ENCODE data around the gene CAPN3. TPM values are rescaled to one million over a fixed set of nuclear protein-coding genes. Genes with fewer than 3 reads are reported as not detected.

The CAPN3 gene
- total RNA-seq, 8 experiments from 2014 or later, result 0.81 to 30.3 (median 2.9) TPM

- in situ Hi-C loops (cut with MboI; ENCODE audit: low pct_unique_long_range_greater_than_20kb in 2 of 9, low sequenced_read_pairs in 9 of 9, unreplicated experiment in 9 of 9), result no loop called here
- Histone ChIP-seq H3K4me3 (no peak overlapping the region), H3K27ac (no peak overlapping the region), H3K4me1 (replicated peaks in 1 of 2) (peaks cover 6 to 12% of the 10 kb centered on the region in 2 donors)
- WGBS, 10 experiments, result 86 to 100% (median 100%) methylated on average over 1 to 3 of the region's 3 CpGs
- no peak for ATAC-seq (replicated peaks in 6 of 8)
Observed at GRCh38 chr15:42453826-42454225, 94.5 kb downstream of the CAPN3 start.

GRCh38 chr15:42456531-42456930, 97.2 kb downstream of the CAPN3 start:
- H3K4me1 ChIP-seq (replicated peaks in 1 of 2), result peaks cover 6 to 12% of the 10 kb centered on the region in 2 donors
- in situ Hi-C loops (cut with MboI; ENCODE audit: low pct_unique_long_range_greater_than_20kb in 2 of 9, low sequenced_read_pairs in 9 of 9, unreplicated experiment in 9 of 9), result no loop called here
- no peak overlapping the region for H3K4me3 ChIP-seq
- no peak for ATAC-seq (replicated peaks in 6 of 8)
- H3K27ac ChIP-seq, result no peak overlapping the region

GRCh38 chr15:42456971-42457370, 97.7 kb downstream of the CAPN3 start:
- in situ Hi-C loops (cut with MboI; ENCODE audit: low pct_unique_long_range_greater_than_20kb in 2 of 9, low sequenced_read_pairs in 9 of 9, unreplicated experiment in 9 of 9), result no loop called here
- Histone ChIP-seq H3K27ac (no peak overlapping the region), H3K4me3 (no peak overlapping the region), H3K4me1 (replicated peaks in 1 of 2) (peaks cover 6 to 12% of the 10 kb centered on the region in 2 donors)
- 0 to 80% (median 17%) methylated on average over 1 to 3 of the region's 3 CpGs; no CpG with 5 or more reads in 2 of the 10 experiments for WGBS, 10 experiments
- peak in 5 of 8 experiments; percentile 3 to 49 (median 16) for ATAC-seq (replicated peaks in 6 of 8)

- no peak overlapping the region for H3K4me3 ChIP-seq
- WGBS, 10 experiments, result 0 to 51% (median 2%) methylated on average over 1 to 7 of the region's 8 CpGs
- H3K27ac ChIP-seq, result no peak overlapping the region
- ATAC-seq (replicated peaks in 6 of 8), result peak; percentile 59 to 93 (median 80)
- in situ Hi-C loops (cut with MboI; ENCODE audit: low pct_unique_long_range_greater_than_20kb in 2 of 9, low sequenced_read_pairs in 9 of 9, unreplicated experiment in 9 of 9), result no loop called here
- peaks cover 6 to 12% of the 10 kb centered on the region in 2 donors for H3K4me1 ChIP-seq (replicated peaks in 1 of 2)
Observed at GRCh38 chr15:42457445-42458442, 98.4 kb downstream of the CAPN3 start.

- in situ Hi-C loops (cut with MboI; ENCODE audit: low pct_unique_long_range_greater_than_20kb in 2 of 9, low sequenced_read_pairs in 9 of 9, unreplicated experiment in 9 of 9), result no loop called here
- no peak for ATAC-seq (replicated peaks in 6 of 8)
- WGBS, 10 experiments, result 6 to 96% (median 75%) methylated on average over 1 to 3 of the region's 3 CpGs; no CpG with 5 or more reads in 2 of the 10 experiments
- Histone ChIP-seq H3K27ac (no peak overlapping the region), H3K4me1 (replicated peaks in 1 of 2) (peaks cover 6 to 12% of the 10 kb centered on the region in 2 donors), H3K4me3 (no peak overlapping the region)
Observed at GRCh38 chr15:42461261-42461660, 102.0 kb downstream of the CAPN3 start.

Other genes starting within 250 kb of the CAPN3 start
- 1 to 10 TPM in 2 of 8 experiments, under 1 TPM in 4, not detected in 2; 0.04 to 1.8 (median 0.42) TPM for gene PLA2G4F, start 202.9 kb upstream of the CAPN3 start, total RNA-seq
- gene VPS39, start 151.2 kb upstream of the CAPN3 start, total RNA-seq, result 10 to 100 TPM; 31.6 to 85.4 (median 46.4) TPM
- 100 to 1,000 TPM in 1 of 8 experiments, 10 to 100 TPM in 7; 11.3 to 125 (median 19.9) TPM for gene GANC, start 86.3 kb upstream of the CAPN3 start, total RNA-seq
- 10 to 100 TPM; 34.9 to 88.9 (median 50.2) TPM for gene TMEM87A, start 86.1 kb upstream of the CAPN3 start, total RNA-seq
- 100 to 1,000 TPM in 1 of 8 experiments, 10 to 100 TPM in 7; 15.1 to 101 (median 33.4) TPM for gene ZNF106, start 131.6 kb downstream of the CAPN3 start, total RNA-seq
- gene SNAP23, start 136.1 kb downstream of the CAPN3 start, total RNA-seq, result 10 to 100 TPM in 5 of 8 experiments, 1 to 10 TPM in 3; 5.6 to 72.9 (median 23.3) TPM
- gene LRRC57, start 189.3 kb downstream of the CAPN3 start, total RNA-seq, result 10 to 100 TPM in 7 of 8 experiments, 1 to 10 TPM in 1; 9.0 to 28.8 (median 15.0) TPM
- 10 to 100 TPM; 13.0 to 35.6 (median 19.2) TPM for gene HAUS2, start 189.3 kb downstream of the CAPN3 start, total RNA-seq
- gene STARD9, start 216.1 kb downstream of the CAPN3 start, total RNA-seq, result 10 to 100 TPM in 3 of 8 experiments, 1 to 10 TPM in 5; 1.6 to 14.3 (median 8.9) TPM